ENCODE data around the gene CELF2. TPM values are rescaled to one million over a fixed set of nuclear protein-coding genes. Genes with fewer than 3 reads are reported as not detected.

CELF2 gene
- total RNA-seq, 1 experiment from 2014 or later, result 0.27 TPM

- intact Hi-C loops (cut with micrococcal nuclease; ENCODE audit: unreplicated experiment), result no loop called here
- Histone ChIP-seq H3K4me3 (ENCODE audit: low read depth, low read length) (no peak overlapping the region), H3K4me1 (no peaks in the 10 kb centered on the region), H3K36me3 (ENCODE audit: control insufficient read depth, insufficient read depth, low read length) (no peaks in the 10 kb centered on the region), H3K9me3 (no peaks in the 10 kb centered on the region; the same call in 1 of the 2 replicates), H3K27me3 (replicated peaks; ENCODE audit: control insufficient read depth, insufficient read depth, low read length) (no peaks in the 10 kb centered on the region)
- ChIA-PET CTCF (no interaction called here), POLR2A (no interaction called here)
- BruUV-seq (replicated peaks), result no TSS peak
- no peak for TF ChIP-seq CTCF (IDR thresholded peaks at IDR 0.05; ENCODE audit: insufficient read depth in 1 of 2, low read depth in 1 of 2, low read length in 1 of 2, severe bottlenecking in 1 of 2, unreplicated experiment in 1 of 2)
- Mint-ChIP-seq H3K9me3 (ENCODE audit: unreplicated experiment) (no peaks in the 10 kb centered on the region), H3K27me3 (ENCODE audit: insufficient read depth, unreplicated experiment) (peaks cover 24% of the 10 kb centered on the region), H3K4me3 (ENCODE audit: unreplicated experiment) (no peak overlapping the region), H3K4me1 (ENCODE audit: low read depth, unreplicated experiment) (no peaks in the 10 kb centered on the region), H3K36me3 (ENCODE audit: insufficient read depth, unreplicated experiment) (no peaks in the 10 kb centered on the region), H3K27ac (ENCODE audit: unreplicated experiment) (no peak overlapping the region)
- no peak for DNase-seq
Observed at GRCh38 chr10:11180228-11180627, 162.6 kb downstream of the CELF2 start.

- H3K4me3 Mint-ChIP-seq (ENCODE audit: unreplicated experiment), result no peak overlapping the region
- no peak for DNase-seq
- no peaks in the 10 kb centered on the region; the same call in 1 of the 2 replicates for H3K9me3 ChIP-seq
- intact Hi-C loops (cut with micrococcal nuclease; ENCODE audit: unreplicated experiment), result no loop called here
- H3K36me3 ChIP-seq (ENCODE audit: control insufficient read depth, insufficient read depth, low read length), result no peaks in the 10 kb centered on the region
- CTCF ChIA-PET, result no interaction called here
- H3K27ac Mint-ChIP-seq (ENCODE audit: unreplicated experiment), result no peak overlapping the region
- BruUV-seq (replicated peaks), result no TSS peak
- no peaks in the 10 kb centered on the region for H3K9me3 Mint-ChIP-seq (ENCODE audit: unreplicated experiment)
- no peak overlapping the region for H3K4me3 ChIP-seq (ENCODE audit: low read depth, low read length)
- no peaks in the 10 kb centered on the region for H3K36me3 Mint-ChIP-seq (ENCODE audit: insufficient read depth, unreplicated experiment)
- POLR2A ChIA-PET, result no interaction called here
- no peaks in the 10 kb centered on the region for H3K4me1 Mint-ChIP-seq (ENCODE audit: low read depth, unreplicated experiment)
- H3K27me3 ChIP-seq (replicated peaks; ENCODE audit: control insufficient read depth, insufficient read depth, low read length), result no peaks in the 10 kb centered on the region
- peaks cover 16% of the 10 kb centered on the region for H3K27me3 Mint-ChIP-seq (ENCODE audit: insufficient read depth, unreplicated experiment)
- no peak for TF ChIP-seq CTCF (IDR thresholded peaks at IDR 0.05; ENCODE audit: insufficient read depth in 1 of 2, low read depth in 1 of 2, low read length in 1 of 2, severe bottlenecking in 1 of 2, unreplicated experiment in 1 of 2)
- no peaks in the 10 kb centered on the region for H3K4me1 ChIP-seq
Observed at GRCh38 chr10:11181978-11182377, 164.3 kb downstream of the CELF2 start.

GRCh38 chr10:11183015-11183414 is 165.3 kb downstream of the CELF2 start:
- CTCF ChIA-PET, result no interaction called here
- Histone ChIP-seq H3K27me3 (replicated peaks; ENCODE audit: control insufficient read depth, insufficient read depth, low read length) (no peaks in the 10 kb centered on the region), H3K4me3 (ENCODE audit: low read depth, low read length) (no peak overlapping the region), H3K9me3 (no peaks in the 10 kb centered on the region; the same call in 1 of the 2 replicates), H3K36me3 (ENCODE audit: control insufficient read depth, insufficient read depth, low read length) (no peaks in the 10 kb centered on the region), H3K4me1 (no peaks in the 10 kb centered on the region)
- H3K27me3 Mint-ChIP-seq (ENCODE audit: insufficient read depth, unreplicated experiment), result peaks cover 20% of the 10 kb centered on the region
- no peaks in the 10 kb centered on the region for H3K4me1 Mint-ChIP-seq (ENCODE audit: low read depth, unreplicated experiment)
- no peak for DNase-seq
- no peaks in the 10 kb centered on the region for H3K9me3 Mint-ChIP-seq (ENCODE audit: unreplicated experiment)
- no peak for TF ChIP-seq CTCF (IDR thresholded peaks at IDR 0.05; ENCODE audit: insufficient read depth in 1 of 2, low read depth in 1 of 2, low read length in 1 of 2, severe bottlenecking in 1 of 2, unreplicated experiment in 1 of 2)
- intact Hi-C loops (cut with micrococcal nuclease; ENCODE audit: unreplicated experiment), result no loop called here
- H3K27ac Mint-ChIP-seq (ENCODE audit: unreplicated experiment), result no peak overlapping the region
- POLR2A ChIA-PET, result no interaction called here
- no peak overlapping the region for H3K4me3 Mint-ChIP-seq (ENCODE audit: unreplicated experiment)
- H3K36me3 Mint-ChIP-seq (ENCODE audit: insufficient read depth, unreplicated experiment), result no peaks in the 10 kb centered on the region
- BruUV-seq (replicated peaks), result no TSS peak
